ENCODE results near the gene ATXN7L3.
"Not testable (repeated sequence)": the region's sequence is repeated elsewhere in the genome, so short reads cannot be mapped to it uniquely, and the experiment has no call there.

ATXN7L3 gene

DNA sequence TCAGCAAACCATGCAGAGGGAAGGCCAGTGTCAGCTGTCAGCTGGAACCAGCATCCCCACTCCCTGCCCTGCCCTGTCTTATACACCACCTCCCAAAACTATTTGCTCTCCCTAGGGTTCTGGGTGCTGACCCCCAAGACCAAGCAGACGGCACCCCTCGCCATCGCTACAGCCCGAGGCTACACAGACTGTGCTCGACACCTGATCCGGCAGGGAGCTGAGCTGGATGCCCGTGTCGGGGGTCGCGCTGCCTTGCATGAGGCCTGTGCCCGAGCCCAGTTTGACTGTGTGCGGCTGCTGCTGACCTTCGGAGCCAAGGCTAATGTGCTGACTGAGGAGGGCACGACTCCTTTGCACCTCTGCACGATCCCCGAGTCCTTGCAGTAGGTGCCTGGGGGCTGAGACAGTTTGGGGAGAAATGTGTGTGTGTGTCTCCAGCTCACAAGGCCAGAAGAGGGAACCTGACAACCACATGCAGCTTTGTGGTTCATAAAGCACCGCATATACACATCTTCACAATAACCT is 27.7 kb downstream of the ATXN7L3 start:
- no peak for DNase-seq

- no peak for DNase-seq
These were observed 29.0 kb downstream of the ATXN7L3 start, which contains the start of gene ASB16 for GRCh38 chr17:44170499-44171201. ASB16 (plus strand) TSS chr17:44170704; CDS start chr17:44170790, 86 bp downstream.

DNA sequence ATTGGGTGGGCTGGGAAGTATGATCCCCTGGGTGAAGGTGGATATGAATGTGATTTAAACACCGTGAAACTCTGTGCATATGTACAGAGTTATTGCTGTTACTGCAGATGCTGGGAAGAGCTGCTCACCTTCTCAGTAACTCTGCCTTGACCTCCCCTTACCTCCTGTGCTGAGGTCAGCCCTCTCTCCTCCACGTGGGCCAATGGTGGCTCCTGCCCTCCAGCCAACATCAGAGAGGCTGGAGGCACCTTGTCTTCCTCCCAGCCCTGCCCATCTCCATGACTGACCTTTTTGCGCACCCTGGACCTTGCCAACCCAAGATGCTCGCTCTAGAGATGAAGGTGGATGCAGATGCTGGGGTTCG is 29.6 kb downstream of the ATXN7L3 start:
- no peak for DNase-seq

- DNase-seq, result no peak
These were observed 32.4 kb downstream of the ATXN7L3 start for GRCh38 chr17:44167181-44167861.

DNA sequence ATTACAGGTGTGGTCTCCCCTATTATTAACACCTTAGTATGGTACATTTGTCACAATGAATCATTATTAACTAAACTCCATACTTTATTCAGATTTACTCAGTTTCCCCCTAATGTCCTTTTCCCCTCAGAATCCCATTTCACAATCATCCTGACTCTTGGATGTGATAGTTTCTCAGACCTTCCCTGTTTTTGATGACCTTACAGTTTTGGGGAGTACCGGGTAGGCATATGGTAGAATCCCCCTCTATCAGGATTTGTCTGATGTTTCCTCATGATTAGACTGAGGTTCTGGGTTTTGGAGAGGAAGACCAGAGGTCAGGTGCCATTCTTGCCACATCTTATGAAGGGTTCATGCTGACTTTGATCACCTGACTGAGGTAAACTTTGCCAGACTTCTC is 35.2 kb downstream of the ATXN7L3 start:
- DNase-seq, result no peak

DNA sequence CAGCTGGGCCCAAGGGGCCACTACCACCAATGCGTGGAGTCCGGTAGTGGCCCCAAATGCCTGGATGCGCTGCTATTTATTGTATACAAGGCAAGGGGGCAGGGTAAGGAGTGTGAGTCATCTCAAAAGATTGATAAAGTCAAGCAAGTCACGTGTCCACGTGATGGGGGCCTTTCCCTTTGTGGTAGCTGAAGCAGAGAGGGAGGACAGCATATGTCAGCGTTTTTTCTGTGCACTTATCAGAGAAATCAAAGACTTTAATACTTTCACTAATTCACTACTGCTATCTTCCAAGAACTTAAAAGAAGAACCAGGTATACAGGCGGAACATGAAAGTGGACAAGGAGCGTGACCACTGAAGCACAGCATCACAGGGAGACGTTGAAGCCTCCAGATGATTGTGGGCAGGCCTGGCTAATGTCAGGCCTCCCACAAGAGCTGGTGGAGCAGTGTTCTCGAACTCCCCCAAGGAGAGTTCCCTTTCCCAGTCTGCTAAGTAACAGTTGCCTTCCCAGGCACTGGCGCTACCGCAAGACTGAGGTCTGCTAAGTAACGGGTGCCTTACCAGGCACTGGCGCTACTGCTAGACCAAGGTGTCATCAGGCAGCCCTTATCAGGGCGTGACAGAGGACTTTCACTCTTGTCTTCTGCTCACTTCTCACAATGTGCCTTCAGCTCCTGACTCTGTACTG is 40.0 kb downstream of the ATXN7L3 start:
- DNase-seq, result no peak

- DNase-seq, result no peak
These were observed 44.2 kb downstream of the ATXN7L3 start for GRCh38 chr17:44155488-44155887.

DNA sequence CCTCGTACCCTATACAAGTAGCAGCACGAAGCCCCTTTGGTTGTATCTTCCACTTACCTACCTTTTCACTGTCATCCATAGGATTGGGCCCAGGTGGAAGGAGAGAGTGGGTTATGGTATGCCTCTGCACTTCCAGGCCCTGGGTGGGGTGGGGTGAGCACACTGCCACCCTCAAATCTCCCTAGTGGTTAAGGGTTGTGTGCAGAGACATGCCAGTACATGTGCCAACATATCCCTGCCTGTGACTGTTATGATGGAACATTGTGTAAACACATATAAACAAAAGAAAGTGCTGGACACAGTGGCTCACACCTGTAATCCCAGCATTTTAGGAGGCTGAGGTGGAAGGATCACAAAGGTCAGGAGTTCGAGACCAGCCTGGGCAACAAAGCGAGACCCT is 46.8 kb downstream of the ATXN7L3 start:
- DNase-seq, result no peak

- DNase-seq, result no peak
These were observed 49.8 kb downstream of the ATXN7L3 start for GRCh38 chr17:44149750-44150329.

- not testable (repeated sequence) for DNase-seq
These were observed 50.6 kb downstream of the ATXN7L3 start for GRCh38 chr17:44149066-44149465.

- DNase-seq, result no peak
These were observed 51.9 kb downstream of the ATXN7L3 start for GRCh38 chr17:44147812-44148211.

DNA sequence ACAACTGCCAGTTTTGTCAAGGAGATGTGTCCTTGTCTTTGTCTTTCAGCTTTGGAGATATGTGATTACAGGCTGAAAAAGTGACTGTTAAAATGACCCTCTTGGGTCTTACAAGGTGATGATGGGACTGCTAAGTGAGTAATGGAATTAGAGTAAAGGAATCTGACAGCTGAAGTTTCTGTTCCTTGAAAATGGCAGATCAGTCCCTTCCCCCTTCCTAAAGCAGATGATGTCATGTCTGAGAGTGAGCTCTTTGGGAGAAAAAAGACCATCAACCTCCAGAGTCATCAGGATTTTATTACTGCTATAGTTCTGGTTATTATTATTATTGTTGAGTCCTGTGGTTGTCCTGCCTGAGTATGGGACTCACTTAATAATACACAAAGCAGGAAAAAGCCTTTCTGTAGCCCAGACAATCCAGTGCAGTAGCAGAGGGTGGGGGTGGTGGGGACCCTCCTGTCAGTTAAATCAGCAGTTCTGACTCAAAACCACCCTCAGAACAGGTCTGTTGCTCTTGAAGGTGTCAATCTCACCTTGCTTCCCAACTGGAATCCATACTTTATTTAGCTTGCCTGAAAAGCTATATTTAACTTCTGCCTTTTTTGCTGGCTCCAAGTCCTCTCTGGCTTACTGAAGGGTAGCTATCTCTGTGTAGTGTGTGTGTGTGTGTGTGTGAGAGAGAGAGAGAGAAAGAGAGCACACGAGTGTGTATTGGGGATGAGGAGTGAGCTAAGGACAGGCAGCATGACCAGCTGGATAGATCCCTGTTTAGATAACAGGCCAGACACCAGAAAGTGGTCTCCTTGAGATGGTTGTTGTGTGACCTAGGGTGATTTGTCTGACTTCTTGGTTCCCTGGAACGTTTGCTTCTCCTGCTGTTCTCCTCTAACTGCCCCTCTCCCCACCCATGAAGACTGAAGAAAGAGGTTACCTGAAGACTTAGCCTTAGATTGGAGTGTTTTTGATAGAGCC is 53.0 kb downstream of the ATXN7L3 start:
- DNase-seq, result no peak

- no peak for DNase-seq
These were observed 54.5 kb downstream of the ATXN7L3 start for GRCh38 chr17:44144966-44145739.

- DNase-seq, result not testable (repeated sequence)
These were observed 55.8 kb downstream of the ATXN7L3 start for GRCh38 chr17:44143921-44144320.

Measured in T1000 (cell line).